HEK293T (cell line): ENCODE data around the gene SASS6.

Experiments used
- CTCF ChIA-PET: fragments of 350-600 bp; formaldehyde crosslinking; extraction: SDS; loops from one replicate; lab custom pipeline; 2021; ENCODE audit warnings: antibody characterized with exemption, inconsistent platforms; lab: Yijun Ruan, JAX
- POLR2A ChIA-PET: fragments of 350-600 bp; formaldehyde crosslinking; extraction: SDS; loops from one replicate; lab custom pipeline; 2020; ENCODE audit warnings: antibody characterized with exemption, inconsistent platforms; lab: Yijun Ruan, JAX
- DNase-seq: peaks from one replicate; pipeline ENCODE4 v3.0.0; 2012; ENCODE audit warnings: mixed read lengths; ENCODE audit errors: extremely low spot score
- ARNT ChIP-seq: fragments of 450-650 bp; IDR thresholded peaks from 2 replicates; pipeline ENCODE4 v1.6.1; 2017; ENCODE audit warnings: mild to moderate bottlenecking
- BHLHE40 ChIP-seq: fragments of 450-650 bp; IDR thresholded peaks from 2 replicates; pipeline ENCODE4 v1.6.1; 2016; ENCODE audit warnings: mild to moderate bottlenecking, moderate library complexity, borderline replicate concordance
- CTBP1 ChIP-seq: fragments of 450-650 bp; IDR thresholded peaks from 2 replicates; pipeline ENCODE4 v1.6.1; 2016; ENCODE audit warnings: borderline replicate concordance
- ELF4 ChIP-seq: fragments of 450-650 bp; IDR thresholded peaks from 2 replicates; pipeline ENCODE4 v1.6.1; 2017; ENCODE audit warnings: antibody characterized with exemption
- FOXA1 ChIP-seq: fragments of 450-650 bp; IDR thresholded peaks from 2 replicates; pipeline ENCODE4 v1.6.1; 2016; ENCODE audit warnings: mild to moderate bottlenecking
- FOXK2 ChIP-seq: fragments of 450-650 bp; IDR thresholded peaks from 2 replicates; pipeline ENCODE4 v1.6.1; 2016; ENCODE audit warnings: mild to moderate bottlenecking
- FOXM1 ChIP-seq: fragments of 450-650 bp; IDR thresholded peaks from 2 replicates; pipeline ENCODE4 v1.6.1; 2017; ENCODE audit warnings: mild to moderate bottlenecking, borderline replicate concordance
- HDGF ChIP-seq: fragments of 450-650 bp; IDR thresholded peaks from 2 replicates; pipeline ENCODE4 v1.6.1; 2017; ENCODE audit warnings: antibody characterized with exemption, borderline replicate concordance
- L3MBTL2 ChIP-seq: fragments of 450-650 bp; conservative IDR thresholded peaks from 2 replicates; pipeline ENCODE4 v1.6.1; 2016; ENCODE audit warnings: mild to moderate bottlenecking
- LEF1 ChIP-seq: fragments of 450-650 bp; IDR thresholded peaks from 2 replicates; pipeline ENCODE4 v1.6.1; 2017; ENCODE audit warnings: mild to moderate bottlenecking, borderline replicate concordance
- NFRKB ChIP-seq: fragments of 450-650 bp; IDR thresholded peaks from 2 replicates; pipeline ENCODE4 v1.6.1; 2016; ENCODE audit warnings: mild to moderate bottlenecking, moderate library complexity
- SP1 ChIP-seq: fragments of 450-650 bp; IDR thresholded peaks from 2 replicates; pipeline ENCODE4 v1.6.1; 2017
- SUZ12 ChIP-seq: fragments of 450-650 bp; IDR thresholded peaks from 2 replicates; pipeline ENCODE4 v1.6.1; 2016; ENCODE audit warnings: mild to moderate bottlenecking
- TARDBP ChIP-seq: fragments of 450-650 bp; IDR thresholded peaks from 2 replicates; pipeline ENCODE4 v1.6.1; 2016
- ZNF384 ChIP-seq: fragments of 450-650 bp; IDR thresholded peaks from 2 replicates; pipeline ENCODE4 v1.6.1; 2016
- TF ChIP-seq, protein P1 (sequence below): fragments of 450-650 bp; IDR thresholded peaks from 2 replicates; pipeline ENCODE4 v1.6.1; 2016

Gene SASS6, protein sequence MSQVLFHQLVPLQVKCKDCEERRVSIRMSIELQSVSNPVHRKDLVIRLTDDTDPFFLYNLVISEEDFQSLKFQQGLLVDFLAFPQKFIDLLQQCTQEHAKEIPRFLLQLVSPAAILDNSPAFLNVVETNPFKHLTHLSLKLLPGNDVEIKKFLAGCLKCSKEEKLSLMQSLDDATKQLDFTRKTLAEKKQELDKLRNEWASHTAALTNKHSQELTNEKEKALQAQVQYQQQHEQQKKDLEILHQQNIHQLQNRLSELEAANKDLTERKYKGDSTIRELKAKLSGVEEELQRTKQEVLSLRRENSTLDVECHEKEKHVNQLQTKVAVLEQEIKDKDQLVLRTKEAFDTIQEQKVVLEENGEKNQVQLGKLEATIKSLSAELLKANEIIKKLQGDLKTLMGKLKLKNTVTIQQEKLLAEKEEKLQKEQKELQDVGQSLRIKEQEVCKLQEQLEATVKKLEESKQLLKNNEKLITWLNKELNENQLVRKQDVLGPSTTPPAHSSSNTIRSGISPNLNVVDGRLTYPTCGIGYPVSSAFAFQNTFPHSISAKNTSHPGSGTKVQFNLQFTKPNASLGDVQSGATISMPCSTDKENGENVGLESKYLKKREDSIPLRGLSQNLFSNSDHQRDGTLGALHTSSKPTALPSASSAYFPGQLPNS

DNA sequence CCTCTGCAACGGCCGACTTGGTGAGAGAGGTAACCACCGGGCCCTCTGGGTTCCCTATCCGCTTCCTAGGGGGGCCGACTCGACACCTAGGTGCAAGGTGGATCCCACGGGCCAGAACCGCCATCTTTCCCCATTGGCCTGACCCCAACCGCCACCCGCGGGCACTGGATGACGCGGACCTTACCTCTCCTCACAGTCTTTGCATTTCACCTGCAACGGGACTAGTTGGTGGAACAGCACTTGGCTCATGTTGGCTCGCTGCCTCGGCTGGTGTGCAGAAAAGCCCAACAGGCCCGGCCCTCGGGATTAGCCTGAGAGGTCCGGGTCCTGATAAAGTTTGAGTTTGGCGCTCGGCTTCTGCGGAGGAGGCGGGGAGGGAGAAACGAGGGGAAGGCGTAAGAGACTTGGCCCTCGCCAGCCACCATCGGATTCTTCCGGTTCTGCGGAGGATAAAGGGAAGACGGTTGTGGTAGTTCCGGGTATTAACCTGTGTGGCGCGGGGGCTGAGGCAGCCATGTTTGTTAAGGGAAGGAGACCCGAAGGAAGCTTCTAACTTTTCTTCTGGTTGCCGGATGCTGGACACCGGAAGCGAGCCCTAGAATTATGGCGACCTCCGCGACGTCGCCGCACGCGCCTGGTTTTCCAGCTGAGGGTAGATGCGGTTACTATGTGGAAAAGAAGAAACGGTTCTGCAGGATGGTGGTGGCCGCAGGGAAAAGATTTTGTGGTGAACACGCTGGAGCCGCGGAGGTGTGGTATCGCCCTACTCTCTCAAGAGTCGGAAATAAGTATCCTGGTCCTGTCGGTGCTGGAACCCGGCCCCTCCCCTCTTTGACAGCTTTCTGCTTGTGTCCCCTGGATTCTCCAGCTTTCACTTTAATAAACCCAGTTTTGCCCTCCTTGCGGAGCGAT is at the start of gene SASS6, which contains the start of gene TRMT13:
Gene SASS6 (minus strand): TSS at position 365 of the 912 bp plus-strand sequence. CDS start 116 bp downstream, at position 249.
Gene TRMT13 (plus strand): TSS at position 598 of the 912 bp plus-strand sequence. CDS start 6 bp downstream, at position 604.
- DNase-seq, result peak; percentile 93
- ChIA-PET POLR2A (interaction anchor here (0.6 to 1.5 kb wide), 19 partner anchors 9 to 405 kb away, joined by 3 to 10 read pairs (median 3); partner anchors contain the start of genes CDC14A, GPR88 and SLC35A3), CTCF (interaction anchor here (0.6 to 1.0 kb wide), 3 partner anchors 305 to 331 kb away, joined by 3 to 4 read pairs (median 4); no protein-coding TSS in a partner anchor)
- peak; percentile 77 for TF ChIP-seq NFRKB
- no peak for TF ChIP-seq BHLHE40
- no peak for TF ChIP-seq FOXK2
- no peak for TF ChIP-seq TARDBP
- TF ChIP-seq FOXM1, result peak; percentile 13; the same call in 1 of the 2 replicates
- peak; percentile 99 for TF ChIP-seq L3MBTL2
- TF ChIP-seq ELF4, result peak; percentile 97
- no peak for TF ChIP-seq SP1
- TF ChIP-seq ZNF384, result no peak

DNA sequence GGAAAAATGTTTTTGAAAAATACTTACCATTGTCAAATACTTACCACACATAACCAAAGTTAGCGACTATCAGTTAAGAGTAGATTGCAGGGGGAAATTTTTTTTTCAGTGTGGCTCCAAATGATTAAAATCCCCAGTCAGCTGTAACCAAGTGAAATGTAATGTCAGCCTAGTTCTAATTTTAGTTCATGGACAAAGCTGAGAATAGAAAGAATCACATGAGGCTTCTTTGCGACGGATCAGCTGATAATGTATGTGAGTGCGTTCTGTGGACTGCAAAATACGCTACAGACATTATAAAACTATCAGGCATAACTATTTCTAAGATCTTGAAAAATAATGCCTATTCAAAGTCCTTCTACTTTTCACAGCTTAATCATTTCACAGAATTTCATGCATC is 45.4 kb upstream of the SASS6 start, which contains the start of gene LRRC39:
Gene LRRC39 (minus strand): TSS at position 166 of the 400 bp plus-strand sequence. CDS start 9,740 bp downstream, outside the sequence.
- no peak for DNase-seq
- CTCF ChIA-PET, result no interaction called here
- POLR2A ChIA-PET, result no interaction called here
- TF ChIP-seq, protein P1, sequence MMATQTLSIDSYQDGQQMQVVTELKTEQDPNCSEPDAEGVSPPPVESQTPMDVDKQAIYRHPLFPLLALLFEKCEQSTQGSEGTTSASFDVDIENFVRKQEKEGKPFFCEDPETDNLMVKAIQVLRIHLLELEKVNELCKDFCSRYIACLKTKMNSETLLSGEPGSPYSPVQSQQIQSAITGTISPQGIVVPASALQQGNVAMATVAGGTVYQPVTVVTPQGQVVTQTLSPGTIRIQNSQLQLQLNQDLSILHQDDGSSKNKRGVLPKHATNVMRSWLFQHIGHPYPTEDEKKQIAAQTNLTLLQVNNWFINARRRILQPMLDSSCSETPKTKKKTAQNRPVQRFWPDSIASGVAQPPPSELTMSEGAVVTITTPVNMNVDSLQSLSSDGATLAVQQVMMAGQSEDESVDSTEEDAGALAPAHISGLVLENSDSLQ, result no peak
- TF ChIP-seq L3MBTL2 (no peak), NFRKB (no peak), CTBP1 (no peak), BHLHE40 (no peak), FOXM1 (no peak), ARNT (no peak), ELF4 (no peak), LEF1 (no peak), HDGF (no peak), SUZ12 (no peak)

DNA sequence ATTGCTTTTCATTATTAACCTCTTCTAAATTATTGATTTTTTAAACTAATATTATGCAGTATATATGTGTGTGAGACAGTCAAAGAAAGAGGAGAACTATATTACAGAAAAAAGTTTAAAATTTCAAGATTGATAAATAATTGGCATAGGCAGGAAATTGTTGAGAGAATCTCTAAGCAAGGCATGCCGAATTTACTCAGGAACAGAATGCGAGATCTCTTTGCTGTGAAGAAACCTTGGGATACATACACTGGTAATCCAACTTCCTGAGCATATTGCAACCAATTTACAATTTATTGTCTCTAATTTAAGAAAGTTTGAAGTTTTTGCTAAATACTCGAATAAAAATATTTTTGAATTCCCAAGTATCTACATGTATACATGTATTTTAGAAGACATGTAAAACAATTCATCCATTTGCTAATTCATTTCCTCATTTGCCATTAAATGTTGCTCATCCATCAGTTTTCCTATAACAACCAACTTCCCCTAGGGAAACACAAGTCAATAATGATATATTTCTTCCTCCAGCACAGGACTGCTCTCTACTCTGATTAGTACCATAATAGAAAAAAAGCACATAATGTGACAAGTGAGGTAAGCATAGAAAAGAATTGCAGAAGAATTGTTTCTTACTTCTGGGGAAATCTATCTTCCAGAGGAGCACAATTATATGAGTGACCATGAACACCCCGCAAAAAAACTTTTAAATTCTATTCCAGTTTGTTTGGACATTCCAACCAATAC is 44.7 kb upstream of the SASS6 start:
- TF ChIP-seq TARDBP (no peak), ZNF384 (no peak)
- DNase-seq, result no peak
- CTCF ChIA-PET, result no interaction called here
- POLR2A ChIA-PET, result no interaction called here

DNA sequence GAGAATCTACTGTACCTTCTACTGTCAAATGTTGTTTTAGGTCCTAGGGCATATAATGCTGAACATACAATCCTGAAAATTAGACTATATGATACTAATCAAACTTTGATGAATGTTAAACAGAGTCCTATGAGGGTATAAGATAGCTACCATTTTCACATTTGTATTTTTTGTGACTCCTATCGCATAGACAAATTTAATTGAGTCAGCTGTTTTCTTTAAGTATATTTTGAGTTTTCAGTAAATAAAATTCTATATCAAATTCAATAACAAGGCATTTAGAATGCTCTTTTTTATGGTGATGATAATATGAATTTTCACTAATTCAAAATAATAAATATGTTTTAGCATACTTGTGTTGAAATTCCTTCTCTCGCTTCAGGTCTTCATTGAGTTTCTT is 35.3 kb upstream of the SASS6 start:
- ChIA-PET CTCF (no interaction called here), POLR2A (no interaction called here)
- no peak for DNase-seq
- TF ChIP-seq TARDBP (no peak), HDGF (no peak), FOXM1 (no peak), NFRKB (no peak), ZNF384 (no peak), FOXA1 (no peak), ELF4 (no peak), LEF1 (no peak)

DNA sequence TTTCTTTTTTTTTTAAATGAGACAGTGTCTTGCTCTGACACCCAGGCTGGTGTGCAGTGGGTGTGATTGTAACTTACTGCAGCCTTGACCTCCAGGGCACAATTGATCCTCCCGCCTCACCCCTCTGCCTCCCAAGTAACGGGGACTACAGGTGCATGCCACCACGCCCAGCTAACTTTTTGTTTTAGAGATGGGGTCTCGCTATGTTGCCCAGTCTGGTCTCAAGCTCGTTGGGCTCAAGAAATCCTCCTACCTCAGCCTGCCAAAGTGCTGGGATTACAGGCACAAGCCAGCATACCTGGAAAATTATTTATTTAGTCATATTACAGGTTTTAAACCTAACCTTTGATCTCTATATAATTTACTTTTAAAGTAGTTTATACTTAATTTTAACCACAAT is 32.0 kb upstream of the SASS6 start:
- ChIA-PET CTCF (no interaction called here), POLR2A (no interaction called here)
- TF ChIP-seq FOXK2 (no peak), NFRKB (no peak), SUZ12 (no peak), ELF4 (no peak), TARDBP (no peak)
- no peak for DNase-seq

DNA sequence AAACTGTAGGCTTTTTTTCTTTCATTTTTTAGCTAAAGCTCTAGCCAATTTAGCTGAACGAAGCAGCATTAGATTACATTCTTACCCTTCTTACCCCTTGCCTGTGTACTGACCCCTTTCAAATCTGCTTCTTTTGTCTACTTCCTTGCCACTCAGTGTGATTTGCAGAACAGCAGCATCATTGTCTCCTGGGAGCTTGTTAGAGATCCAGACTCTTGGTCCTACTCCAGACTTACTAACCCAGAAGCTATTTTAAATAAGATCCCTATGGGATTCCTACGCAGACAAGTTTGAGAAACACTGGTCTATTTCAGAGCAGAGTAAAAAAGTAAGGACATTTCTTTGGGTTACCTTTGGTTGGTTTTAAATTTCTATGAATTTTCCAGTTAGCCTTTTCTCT is 31.5 kb upstream of the SASS6 start:
- DNase-seq, result no peak
- TF ChIP-seq LEF1 (no peak), ZNF384 (no peak)
- TF ChIP-seq, protein P1, result no peak
- ChIA-PET CTCF (no interaction called here), POLR2A (no interaction called here)
